WI38 (cell line): ENCODE results near the gene SLC25A15.

Experiments
- H3K4me3 ChIP-seq: 2 replicates; pipeline ENCODE4 v1.5.1; 2011; ENCODE audit warnings: low read depth, mild to moderate bottlenecking, control low read depth, low read length
- CTCF ChIP-seq: IDR thresholded peaks from 2 replicates; pipeline ENCODE4 v1.5.1; 2012; ENCODE audit warnings: low read depth, mild to moderate bottlenecking, control low read depth, low read length

Gene SLC25A15

GRCh38 chr13:40792284-40793051 is 3.1 kb downstream of the SLC25A15 start:
- no peak overlapping the region for H3K4me3 ChIP-seq
- TF ChIP-seq CTCF = no peak

GRCh38 chr13:40793339-40793738 is 3.9 kb downstream of the SLC25A15 start:
- no peak for TF ChIP-seq CTCF
- H3K4me3 ChIP-seq = no peak overlapping the region

- H3K4me3 ChIP-seq = no peak overlapping the region
- TF ChIP-seq CTCF = no peak
Measured at GRCh38 chr13:40794414-40795368, 5.3 kb downstream of the SLC25A15 start.

GRCh38 chr13:40796649-40797048 is 7.2 kb downstream of the SLC25A15 start:
- TF ChIP-seq CTCF = no peak

DNA sequence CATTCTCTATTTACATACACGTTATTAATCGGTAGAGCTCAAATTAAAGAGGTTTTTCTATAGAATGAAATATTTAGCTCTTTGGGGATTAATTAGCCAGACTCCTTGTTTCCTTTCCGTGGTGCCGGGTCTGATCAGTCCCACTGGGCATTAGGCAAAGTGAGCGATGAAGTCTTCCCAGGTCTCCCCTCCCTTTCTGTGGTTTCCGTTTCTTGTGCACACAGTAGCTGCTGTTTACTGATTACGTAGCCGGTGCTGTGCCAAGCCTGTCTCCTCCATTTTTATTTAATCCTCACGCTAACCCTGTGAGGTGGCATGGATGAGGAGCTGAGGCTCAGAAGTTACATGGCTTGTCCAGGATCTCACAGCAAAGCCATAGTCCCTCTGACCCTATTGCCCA is 9.0 kb downstream of the SLC25A15 start:
- TF ChIP-seq CTCF = no peak
- no peak overlapping the region for H3K4me3 ChIP-seq

More at GRCh38 chr13:40796649-40797048, 7.2 kb downstream of the SLC25A15 start:
- no peak overlapping the region for H3K4me3 ChIP-seq

DNA sequence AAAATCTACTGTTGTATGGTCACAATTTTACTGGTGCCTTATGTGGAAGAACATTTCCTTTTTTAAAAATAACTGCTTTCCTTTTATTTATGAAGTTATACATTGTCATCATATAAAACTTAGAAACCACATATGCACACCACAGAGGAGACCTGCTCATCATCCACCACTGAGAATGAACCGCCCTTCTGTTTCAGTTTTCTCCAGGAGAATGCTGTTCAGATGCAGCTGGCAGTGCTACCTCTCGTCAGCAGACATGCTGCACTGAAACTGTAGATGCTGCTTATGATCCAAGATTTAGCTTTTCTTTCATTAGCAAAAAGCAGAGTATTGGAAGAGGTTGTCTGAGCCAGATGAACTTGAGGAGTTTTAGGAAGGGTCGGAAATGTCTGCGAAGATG is 10.1 kb downstream of the SLC25A15 start:
- no peak for TF ChIP-seq CTCF
- H3K4me3 ChIP-seq = no peak overlapping the region

- TF ChIP-seq CTCF = no peak
- H3K4me3 ChIP-seq = no peak overlapping the region
Measured at GRCh38 chr13:40800559-40800958, 11.1 kb downstream of the SLC25A15 start.
